AG04450 (cell line): ENCODE results near the gene MAG. TPM values are rescaled to one million over a fixed set of nuclear protein-coding genes. Genes with fewer than 3 reads are reported as not detected.

Source experiments
- CTCF ChIA-PET: fragments of 300-600, 350-600 bp; formaldehyde crosslinking; extraction: SDS; loops from one replicate; lab custom pipeline; 2022; ENCODE audit warnings: antibody characterized with exemption, inconsistent platforms; lab: Charles Lee
- POLR2A ChIA-PET: fragments of 350-600 bp; formaldehyde crosslinking; extraction: SDS; loops from one replicate; lab custom pipeline; 2021; ENCODE audit warnings: antibody characterized with exemption, inconsistent platforms; lab: Yijun Ruan, JAX
- DNase-seq: peaks from one replicate; pipeline ENCODE4 v3.0.0-alpha.2; 2011; ENCODE audit warnings: low read depth, low spot score
- H3K27ac ChIP-seq: one replicate; pipeline ENCODE4 v1.5.1; 2012; ENCODE audit warnings: low read depth, low read length, control low read depth
- H3K27me3 ChIP-seq: one replicate; pipeline ENCODE4 v1.6.0; 2012; ENCODE audit warnings: low read length; ENCODE audit not compliant: control insufficient read depth, insufficient read depth
- H3K4me3 ChIP-seq: 2 replicates; pipeline ENCODE4 v1.5.1; 2011; ENCODE audit warnings: mild to moderate bottlenecking, low read depth, low read length, control low read depth
- H3K9me3 ChIP-seq: 2 replicates; pipeline ENCODE4 v1.5.1; 2012; ENCODE audit warnings: low read length; ENCODE audit not compliant: control insufficient read depth, insufficient read depth
- CTCF ChIP-seq: IDR thresholded peaks from 2 replicates; pipeline ENCODE4 v1.5.1; 2011; ENCODE audit warnings: low read depth, low read length, control low read depth, inconsistent platforms
- polyA plus RNA-seq: library from polyadenylated mRNA; depleted of rRNA; stranded (reverse); fragments of >200 nt; gene quantifications from 2 replicates; pipeline ENCODE4 v1.2.3, GENCODE V29; 2011

The MAG gene
- polyA plus RNA-seq, 1 experiment, result not detected

- ChIA-PET CTCF (interaction anchor here (1.5 kb wide), 1 partner anchor 200 kb away, joined by 3 read pairs; no protein-coding TSS in a partner anchor), POLR2A (interaction anchor here (0.6 kb wide), 1 partner anchor 316 kb away, joined by 3 read pairs; no protein-coding TSS in a partner anchor)
- Histone ChIP-seq H3K4me3 (no peak overlapping the region), H3K9me3 (no peaks in the 10 kb centered on the region; the same call in 1 of the 2 replicates), H3K27me3 (peaks cover under 1% of the 10 kb centered on the region), H3K27ac (no peak overlapping the region)
- TF ChIP-seq CTCF, result no peak
- DNase-seq, result no peak
These were observed 26.0 kb upstream of the MAG start for GRCh38 chr19:35265900-35266519.

DNA sequence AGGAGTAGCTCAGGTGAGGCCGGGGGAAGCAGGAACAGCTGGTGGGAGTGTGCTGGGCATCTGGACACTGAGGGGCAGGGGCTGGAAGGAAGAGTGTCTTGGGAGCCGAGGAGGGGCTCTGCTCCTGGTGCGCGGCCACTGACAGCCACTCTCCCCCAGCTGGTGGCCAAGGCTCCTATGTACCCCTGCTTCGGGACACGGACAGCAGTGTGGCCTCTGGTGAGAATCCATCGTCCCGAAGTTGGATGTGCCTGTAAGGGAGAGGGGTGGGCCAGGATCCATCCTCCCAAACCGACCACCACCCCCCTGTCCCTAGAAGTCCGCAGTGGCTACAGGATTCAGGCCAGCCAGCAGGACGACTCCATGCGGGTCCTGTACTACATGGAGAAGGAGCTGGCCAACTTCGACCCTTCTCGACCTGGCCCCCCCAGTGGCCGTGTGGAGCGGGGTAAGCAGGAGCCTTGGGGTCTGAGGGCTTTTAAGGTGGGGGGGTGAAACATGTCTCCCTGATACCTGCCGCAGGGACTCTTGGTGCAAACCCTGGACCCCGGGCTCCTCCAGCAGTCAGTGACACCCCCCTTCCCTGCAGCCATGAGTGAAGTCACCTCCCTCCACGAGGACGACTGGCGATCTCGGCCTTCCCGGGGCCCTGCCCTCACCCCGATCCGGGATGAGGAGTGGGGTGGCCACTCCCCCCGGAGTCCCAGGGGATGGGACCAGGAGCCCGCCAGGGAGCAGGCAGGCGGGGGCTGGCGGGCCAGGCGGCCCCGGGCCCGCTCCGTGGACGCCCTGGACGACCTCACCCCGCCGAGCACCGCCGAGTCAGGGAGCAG is 25.2 kb upstream of the MAG start:
- ChIA-PET POLR2A (interaction anchor here (0.6 kb wide), 1 partner anchor 317 kb away, joined by 3 read pairs; no protein-coding TSS in a partner anchor), CTCF (interaction anchor here (1.5 kb wide), 1 partner anchor 200 kb away, joined by 3 read pairs; no protein-coding TSS in a partner anchor)
- DNase-seq, result no peak
- peak overlapping the region; percentile 77 for H3K27ac ChIP-seq
- H3K4me3 ChIP-seq, result peak overlapping the region; percentile 85
- H3K9me3 ChIP-seq, result no peaks in the 10 kb centered on the region; the same call in 1 of the 2 replicates
- no peak for TF ChIP-seq CTCF
- no peaks in the 10 kb centered on the region for H3K27me3 ChIP-seq

- no peak for DNase-seq
- no peak for TF ChIP-seq CTCF
- POLR2A ChIA-PET, result no interaction called here
- no peaks in the 10 kb centered on the region for H3K27me3 ChIP-seq
- peak overlapping the region; percentile 77 for H3K27ac ChIP-seq
- CTCF ChIA-PET, result interaction anchor here (1.5 kb wide), 1 partner anchor 201 kb away, joined by 3 read pairs; no protein-coding TSS in a partner anchor
- no peaks in the 10 kb centered on the region; the same call in 1 of the 2 replicates for H3K9me3 ChIP-seq
- peak overlapping the region; percentile 85 for H3K4me3 ChIP-seq
These were observed 24.6 kb upstream of the MAG start for GRCh38 chr19:35267353-35267817.

GRCh38 chr19:35267818-35268535 is 24.0 kb upstream of the MAG start:
- no peaks in the 10 kb centered on the region for H3K27me3 ChIP-seq
- no peaks in the 10 kb centered on the region; the same call in 1 of the 2 replicates for H3K9me3 ChIP-seq
- CTCF ChIA-PET, result interaction anchor here (0.6 to 1.5 kb wide), 2 partner anchors 156 to 202 kb away, joined by 3 read pairs; no protein-coding TSS in a partner anchor
- peak overlapping the region; percentile 77 for H3K27ac ChIP-seq
- POLR2A ChIA-PET, result no interaction called here
- no peak for DNase-seq
- H3K4me3 ChIP-seq, result peak overlapping the region; percentile 85
- TF ChIP-seq CTCF, result no peak
